Activated CD4-positive, alpha-beta memory T cell treated with anti-CD3 and anti-CD28 coated beads for 36 hours (primary cell): ENCODE results near the gene STIMATE. TPM values are rescaled to one million over a fixed set of nuclear protein-coding genes. Genes with fewer than 3 reads are reported as not detected.

Experiments used
- CTCF ChIA-PET: fragments of 350-600 bp; sonication (Branson Sonifier 250); formaldehyde crosslinking; loops from one replicate; lab custom pipeline; 2021; ENCODE audit warnings: antibody characterized with exemption, inconsistent platforms; lab: Charles Lee
- POLR2A ChIA-PET: fragments of 350-600 bp; sonication (Branson Sonifier 250); formaldehyde crosslinking; loops from one replicate; lab custom pipeline; 2021; ENCODE audit warnings: antibody characterized with exemption; lab: Charles Lee
- DNase-seq: peaks from one replicate; pipeline ENCODE4 v3.0.0-alpha.2; 2020
- H3K27ac Mint-ChIP-seq: one replicate; pipeline ENCODE4 v1.8.0; 2021; ENCODE audit warnings: mixed read lengths
- H3K27me3 Mint-ChIP-seq: one replicate; pipeline ENCODE4 v1.8.0; 2021; ENCODE audit warnings: mixed read lengths
- H3K36me3 Mint-ChIP-seq: one replicate; pipeline ENCODE4 v1.8.0; 2021; ENCODE audit warnings: mixed read lengths
- H3K4me1 Mint-ChIP-seq: one replicate; pipeline ENCODE4 v1.8.0; 2021; ENCODE audit warnings: low read depth, mixed read lengths
- H3K4me3 Mint-ChIP-seq: one replicate; pipeline ENCODE4 v1.8.0; 2021; ENCODE audit warnings: mild to moderate bottlenecking, mixed read lengths
- H3K9me3 Mint-ChIP-seq: one replicate; pipeline ENCODE4 v1.8.0; 2021; ENCODE audit warnings: mixed read lengths
- intact Hi-C: fragments of 100-400 bp; cut with micrococcal nuclease; formaldehyde crosslinking; loops from one replicate; pipeline ENCODE4 v1.15.1; 2023
- total RNA-seq, 2 experiments: library from RNA; stranded (reverse); gene quantifications; one replicate each; pipeline ENCODE4 v1.2.3, GENCODE V29; 2021

Gene STIMATE
- total RNA-seq, 2 experiments from 2014 or later: 13.0 to 18.3 TPM

DNA sequence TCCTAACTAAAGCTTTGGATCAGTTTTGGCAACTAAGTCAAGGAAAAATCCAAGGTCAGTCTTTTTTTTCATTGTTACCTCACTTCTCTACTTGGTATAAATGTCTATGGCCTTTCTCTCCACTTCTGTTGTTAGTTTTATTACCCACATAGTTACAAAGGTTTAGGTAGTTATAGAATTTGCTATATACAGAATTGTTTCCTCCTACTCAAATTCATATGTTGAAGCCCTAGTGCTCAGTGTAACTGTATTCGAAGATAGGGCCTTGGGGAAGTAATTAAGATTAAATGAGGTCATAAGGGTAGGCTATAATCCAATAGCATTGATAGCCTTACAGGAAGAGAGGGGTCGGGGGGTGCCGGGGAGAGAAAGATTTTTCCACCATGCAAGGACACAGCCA is 19.7 kb upstream of the STIMATE start:
- intact Hi-C loops: no loop called here
- CTCF ChIA-PET: interaction anchor here (0.9 kb wide), 1 partner anchor 9 kb away, joined by 3 read pairs; no protein-coding TSS in a partner anchor
- Mint-ChIP-seq H3K9me3 (no peaks in the 10 kb centered on the region), H3K27me3 (no peaks in the 10 kb centered on the region), H3K4me1 (peaks cover 6% of the 10 kb centered on the region), H3K36me3 (peaks cover 26% of the 10 kb centered on the region), H3K4me3 (no peak overlapping the region), H3K27ac (no peak overlapping the region)
- POLR2A ChIA-PET: no interaction called here
- no peak for DNase-seq

DNA sequence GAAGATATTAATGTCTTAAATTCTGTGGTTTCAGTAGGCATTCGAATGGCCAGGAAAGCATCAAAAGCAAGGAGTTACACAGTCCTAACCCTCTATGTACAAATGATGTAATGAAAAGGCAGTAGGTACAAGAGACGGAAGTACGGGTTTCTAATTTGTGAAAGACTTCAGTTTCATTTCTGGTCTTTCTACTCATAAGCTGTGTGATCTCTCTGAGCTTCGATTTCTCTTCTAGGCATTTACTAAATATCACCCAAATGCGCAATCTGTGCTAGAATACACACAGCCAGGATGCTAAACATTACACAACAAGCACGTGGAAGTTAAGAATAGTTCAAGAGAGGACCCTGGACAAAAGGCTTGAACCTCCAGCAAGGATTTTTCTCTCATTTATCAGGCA is 17.9 kb upstream of the STIMATE start:
- H3K9me3 Mint-ChIP-seq: no peaks in the 10 kb centered on the region
- no peak overlapping the region for H3K27ac Mint-ChIP-seq
- no peak overlapping the region for H3K4me3 Mint-ChIP-seq
- POLR2A ChIA-PET: no interaction called here
- no peak for DNase-seq
- intact Hi-C loops: no loop called here
- H3K27me3 Mint-ChIP-seq: no peaks in the 10 kb centered on the region
- H3K36me3 Mint-ChIP-seq: peaks cover 23% of the 10 kb centered on the region
- H3K4me1 Mint-ChIP-seq: peaks cover 4% of the 10 kb centered on the region
- CTCF ChIA-PET: interaction anchor here (1.1 kb wide), 1 partner anchor 8 kb away, joined by 3 read pairs; no protein-coding TSS in a partner anchor

DNA sequence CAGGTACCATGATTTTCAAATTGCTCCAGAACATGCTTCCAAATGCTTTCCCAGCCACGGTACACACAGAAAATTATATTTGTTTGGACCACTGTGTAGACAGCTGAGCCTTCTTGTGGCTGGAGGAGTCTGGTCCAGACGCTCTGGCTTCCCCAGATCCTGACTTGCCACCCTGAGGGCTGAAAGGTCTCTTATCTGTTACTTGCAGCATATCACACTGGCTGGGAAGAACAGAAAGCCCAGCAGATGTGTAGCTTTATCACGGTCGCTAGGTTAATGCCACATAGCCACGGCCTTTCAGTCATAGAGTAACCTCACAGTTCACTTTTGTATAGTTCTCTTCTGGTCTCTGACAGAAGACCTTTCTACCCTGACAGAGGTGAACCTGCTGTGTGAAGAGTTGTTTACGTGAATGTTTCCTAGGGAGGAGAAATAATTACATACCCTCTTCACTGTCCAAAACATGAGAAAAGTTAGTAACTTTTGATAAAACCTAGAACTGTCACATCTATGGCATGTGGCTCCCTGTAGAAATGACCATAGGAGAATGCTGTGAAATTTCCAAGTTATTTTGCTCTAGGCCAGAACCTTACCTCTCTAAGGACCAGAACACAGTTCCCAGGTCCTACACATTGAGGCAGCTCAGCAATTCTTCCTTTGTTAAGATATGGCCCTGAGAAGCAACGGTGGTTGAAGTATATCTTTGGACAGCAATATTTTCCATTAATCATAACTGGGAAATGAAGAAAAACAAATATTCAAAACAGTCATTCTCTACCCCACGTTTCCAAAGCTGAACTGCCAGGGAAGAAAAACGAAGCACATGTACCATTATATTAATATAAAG is 15.8 kb upstream of the STIMATE start:
- peaks cover 4% of the 10 kb centered on the region for H3K4me1 Mint-ChIP-seq
- POLR2A ChIA-PET: no interaction called here
- peaks cover 19% of the 10 kb centered on the region for H3K36me3 Mint-ChIP-seq
- H3K27me3 Mint-ChIP-seq: no peaks in the 10 kb centered on the region
- no peak overlapping the region for H3K27ac Mint-ChIP-seq
- intact Hi-C loops: no loop called here
- H3K9me3 Mint-ChIP-seq: no peaks in the 10 kb centered on the region
- CTCF ChIA-PET: interaction anchor here (0.8 to 1.2 kb wide), 2 partner anchors 22 to 67 kb away, joined by 3 to 4 read pairs; no protein-coding TSS in a partner anchor
- H3K4me3 Mint-ChIP-seq: no peak overlapping the region
- no peak for DNase-seq

DNA sequence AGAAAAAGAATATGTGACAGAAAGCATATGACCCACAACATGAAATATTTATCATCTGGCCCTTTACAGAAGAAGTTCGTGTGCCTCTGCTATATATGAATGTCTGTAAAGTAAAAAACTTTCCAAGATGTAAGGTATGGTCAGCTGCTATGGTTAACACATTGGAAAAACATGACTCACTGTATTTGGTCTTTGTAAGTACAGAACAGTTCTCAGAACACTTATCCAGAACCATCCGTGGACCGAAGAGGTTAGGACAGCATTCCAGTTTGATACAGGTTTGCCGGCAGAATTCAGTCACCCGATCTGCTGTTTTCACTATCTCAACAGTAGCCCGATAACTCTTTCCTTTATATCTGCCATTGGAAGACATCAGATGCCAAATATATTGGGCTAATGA is 13.5 kb upstream of the STIMATE start:
- no peaks in the 10 kb centered on the region for H3K27me3 Mint-ChIP-seq
- H3K4me1 Mint-ChIP-seq: peaks cover 4% of the 10 kb centered on the region
- ChIA-PET POLR2A (no interaction called here), CTCF (no interaction called here)
- no peaks in the 10 kb centered on the region for H3K9me3 Mint-ChIP-seq
- DNase-seq: no peak
- H3K36me3 Mint-ChIP-seq: peaks cover 25% of the 10 kb centered on the region
- no peak overlapping the region for H3K27ac Mint-ChIP-seq
- H3K4me3 Mint-ChIP-seq: no peak overlapping the region
- intact Hi-C loops: no loop called here

DNA sequence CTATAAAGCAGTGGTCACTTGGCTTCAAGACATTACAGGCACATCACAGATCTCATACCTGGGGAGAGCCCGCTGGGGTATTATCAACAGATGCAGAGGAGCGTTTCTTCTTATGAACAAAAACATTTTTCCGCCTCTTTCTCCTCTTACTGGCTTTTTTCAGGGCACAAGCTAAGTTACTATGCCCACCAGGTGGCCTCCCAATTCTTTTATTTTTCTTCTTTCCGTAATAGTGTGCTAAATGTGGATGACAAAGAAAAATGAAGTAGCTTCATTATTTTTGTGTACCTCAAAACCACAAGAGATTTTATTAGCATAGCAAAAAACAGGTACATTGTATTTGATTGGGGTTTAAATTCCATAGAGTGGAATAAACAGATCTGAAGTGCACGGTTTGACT is 10.1 kb upstream of the STIMATE start:
- DNase-seq: no peak
- no peaks in the 10 kb centered on the region for H3K27me3 Mint-ChIP-seq
- no peak overlapping the region for H3K27ac Mint-ChIP-seq
- POLR2A ChIA-PET: no interaction called here
- CTCF ChIA-PET: interaction anchor here (0.7 to 1.5 kb wide), 5 partner anchors 8 to 139 kb away, joined by 3 read pairs; no protein-coding TSS in a partner anchor
- H3K9me3 Mint-ChIP-seq: no peaks in the 10 kb centered on the region
- no peak overlapping the region for H3K4me3 Mint-ChIP-seq
- peaks cover 23% of the 10 kb centered on the region for H3K36me3 Mint-ChIP-seq
- no peaks in the 10 kb centered on the region for H3K4me1 Mint-ChIP-seq
- intact Hi-C loops: no loop called here

DNA sequence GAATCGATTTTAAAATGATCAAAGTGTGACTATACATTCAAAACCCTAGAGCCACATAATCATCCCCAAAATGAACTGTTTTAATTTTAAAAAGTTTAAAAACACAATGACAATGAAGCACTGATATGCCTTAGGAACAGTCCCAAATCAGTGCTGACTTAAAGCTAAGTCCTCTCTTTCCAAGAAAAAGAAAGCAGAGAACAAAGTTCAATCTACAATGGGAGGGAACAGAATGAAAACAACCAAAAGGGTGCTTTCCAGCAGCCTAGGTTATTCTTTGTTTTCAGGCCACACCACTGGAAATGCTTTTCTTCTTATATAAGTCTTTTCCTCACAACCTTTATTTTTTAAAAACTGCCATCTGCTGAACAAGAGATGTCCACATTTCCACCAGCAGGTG is 7.2 kb upstream of the STIMATE start:
- CTCF ChIA-PET: interaction anchor here (0.7 to 1.0 kb wide), 2 partner anchors 29 to 30 kb away, joined by 5 read pairs; no protein-coding TSS in a partner anchor
- Mint-ChIP-seq H3K36me3 (peaks cover 18% of the 10 kb centered on the region), H3K27ac (no peak overlapping the region), H3K9me3 (no peaks in the 10 kb centered on the region), H3K4me3 (no peak overlapping the region), H3K4me1 (no peaks in the 10 kb centered on the region), H3K27me3 (no peaks in the 10 kb centered on the region)
- no peak for DNase-seq
- POLR2A ChIA-PET: interaction anchor here (0.9 kb wide), 1 partner anchor 115 kb away, joined by 3 read pairs; no protein-coding TSS in a partner anchor
- intact Hi-C loops: no loop called here

DNA sequence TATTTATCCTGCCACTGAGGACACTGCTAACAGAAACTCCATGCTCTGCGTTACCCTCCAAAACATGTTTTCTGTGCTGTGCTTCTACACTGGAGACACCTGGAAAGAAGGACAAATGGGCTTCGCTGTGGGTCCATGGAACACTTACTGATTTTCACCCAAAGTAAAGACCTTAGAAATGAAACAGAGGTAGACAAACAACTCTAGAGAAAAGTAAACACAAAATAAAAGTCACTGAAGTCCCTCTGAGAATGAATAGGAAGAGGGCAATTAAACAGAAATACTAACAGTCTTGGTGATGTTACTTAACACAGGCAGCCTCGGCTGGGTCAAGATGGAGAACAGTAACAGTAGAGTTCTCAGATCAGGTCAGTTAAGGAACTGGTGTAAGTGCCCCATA is 6.7 kb upstream of the STIMATE start:
- Mint-ChIP-seq H3K27ac (no peak overlapping the region), H3K36me3 (peaks cover 18% of the 10 kb centered on the region), H3K4me3 (no peak overlapping the region), H3K27me3 (no peaks in the 10 kb centered on the region), H3K9me3 (no peaks in the 10 kb centered on the region), H3K4me1 (no peaks in the 10 kb centered on the region)
- DNase-seq: no peak
- ChIA-PET CTCF (interaction anchor here (0.6 to 1.0 kb wide), 2 partner anchors 30 to 350 kb away, joined by 3 to 5 read pairs; no protein-coding TSS in a partner anchor), POLR2A (no interaction called here)
- intact Hi-C loops: no loop called here

DNA sequence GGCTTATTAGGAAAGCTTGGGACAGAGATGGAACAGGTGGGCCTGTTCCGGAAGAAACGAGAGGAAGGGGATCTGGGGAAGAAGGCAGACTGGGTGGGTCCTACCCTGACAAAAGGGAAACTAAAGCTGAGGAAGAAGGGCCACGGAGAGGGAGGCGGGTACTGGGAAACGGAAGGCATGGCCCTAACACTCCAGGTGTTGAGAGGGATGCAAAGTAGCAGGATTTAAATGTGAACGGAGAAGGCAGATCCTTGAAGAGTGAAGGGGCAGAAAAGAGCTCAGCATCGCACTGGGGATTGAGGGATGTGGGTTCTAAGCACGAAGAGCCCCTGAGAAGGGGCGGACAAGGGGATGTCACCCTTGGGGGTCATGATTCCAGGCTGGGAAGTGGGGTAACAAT is 735 bp downstream of the STIMATE start:
- H3K4me1 Mint-ChIP-seq: peaks cover 57% of the 10 kb centered on the region
- intact Hi-C loops: loop anchor here (2.0 to 10.0 kb wide), 4 partner anchors 148 to 362 kb away; partner anchors contain the start of genes NT5DC2, TKT and UQCC5
- no peak for DNase-seq
- no peaks in the 10 kb centered on the region for H3K36me3 Mint-ChIP-seq
- peak overlapping the region; percentile 89 for H3K4me3 Mint-ChIP-seq
- peak overlapping the region; percentile 61 for H3K27ac Mint-ChIP-seq
- POLR2A ChIA-PET: interaction anchor here (1.0 to 2.1 kb wide), 2 partner anchors 87 to 149 kb away, joined by 3 to 11 read pairs; partner anchors contain the start of gene SFMBT1
- no peaks in the 10 kb centered on the region for H3K9me3 Mint-ChIP-seq
- H3K27me3 Mint-ChIP-seq: no peaks in the 10 kb centered on the region
- CTCF ChIA-PET: interaction anchor here (1.3 to 2.0 kb wide), 2 partner anchors 38 to 46 kb away, joined by 4 read pairs; no protein-coding TSS in a partner anchor

DNA sequence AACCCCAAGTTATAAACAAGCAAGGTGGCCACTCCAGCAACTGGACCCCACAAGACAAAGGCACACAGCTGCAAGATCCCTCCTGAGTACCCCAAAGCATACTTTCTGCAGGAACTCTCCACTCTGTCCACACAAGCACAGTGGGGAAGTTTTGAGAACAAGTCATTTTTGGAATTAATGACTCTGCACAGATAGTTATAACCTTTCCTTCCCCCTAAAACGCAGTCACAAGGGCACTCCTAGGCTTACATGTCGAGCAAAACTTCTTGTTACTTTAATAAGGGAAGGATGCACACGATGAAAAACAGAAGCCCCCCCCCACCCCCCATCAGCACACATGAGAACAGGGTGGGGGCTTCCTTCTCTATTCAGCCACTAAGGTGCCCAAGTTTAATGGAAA is 1.2 kb downstream of the STIMATE start:
- Mint-ChIP-seq H3K4me1 (peaks cover 61% of the 10 kb centered on the region), H3K36me3 (no peaks in the 10 kb centered on the region), H3K4me3 (peak overlapping the region; percentile 89), H3K27me3 (no peaks in the 10 kb centered on the region), H3K27ac (peak overlapping the region; percentile 76), H3K9me3 (no peaks in the 10 kb centered on the region)
- ChIA-PET CTCF (interaction anchor here (2.0 to 4.8 kb wide), 3 partner anchors 16 to 177 kb away, joined by 4 to 46 read pairs (median 6); no protein-coding TSS in a partner anchor), POLR2A (interaction anchor here (1.0 to 2.1 kb wide), 3 partner anchors 16 to 150 kb away, joined by 3 to 11 read pairs (median 4); partner anchors contain the start of gene SFMBT1)
- intact Hi-C loops: loop anchor here (2.0 to 10.0 kb wide), 4 partner anchors 149 to 361 kb away; partner anchors contain the start of genes NT5DC2, TKT and UQCC5
- DNase-seq: no peak

DNA sequence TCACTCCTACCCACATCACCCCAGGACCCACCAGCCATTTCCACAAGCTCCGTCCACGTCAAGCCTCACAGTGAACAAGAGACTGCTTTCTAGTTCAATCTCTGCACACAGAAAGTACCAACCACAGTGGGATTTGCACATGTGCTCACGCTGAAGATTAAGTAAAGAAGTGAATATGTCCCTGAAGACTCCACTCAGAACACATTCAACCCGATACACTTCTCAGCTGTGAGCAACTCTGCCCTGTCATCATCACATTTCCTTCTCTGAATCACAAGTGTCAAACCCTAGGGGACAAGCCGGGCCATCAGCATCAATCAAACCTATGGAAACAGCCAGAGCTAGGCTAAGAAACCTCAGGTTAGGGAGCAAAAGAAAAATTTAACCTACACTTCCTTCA is 1.9 kb downstream of the STIMATE start:
- ChIA-PET POLR2A (interaction anchor here (1.2 to 1.3 kb wide), 2 partner anchors 16 to 148 kb away, joined by 4 to 5 read pairs; no protein-coding TSS in a partner anchor), CTCF (interaction anchor here (2.0 to 4.8 kb wide), 3 partner anchors 15 to 178 kb away, joined by 4 to 46 read pairs (median 6); no protein-coding TSS in a partner anchor)
- Mint-ChIP-seq H3K36me3 (no peaks in the 10 kb centered on the region), H3K27me3 (no peaks in the 10 kb centered on the region), H3K27ac (peak overlapping the region; percentile 76), H3K9me3 (no peaks in the 10 kb centered on the region), H3K4me1 (peaks cover 69% of the 10 kb centered on the region), H3K4me3 (peak overlapping the region; percentile 89)
- intact Hi-C loops: loop anchor here (1.0 to 10.0 kb wide), 5 partner anchors 45 to 361 kb away; partner anchors contain the start of genes NT5DC2, TKT and UQCC5
- DNase-seq: peak; percentile 76

DNA sequence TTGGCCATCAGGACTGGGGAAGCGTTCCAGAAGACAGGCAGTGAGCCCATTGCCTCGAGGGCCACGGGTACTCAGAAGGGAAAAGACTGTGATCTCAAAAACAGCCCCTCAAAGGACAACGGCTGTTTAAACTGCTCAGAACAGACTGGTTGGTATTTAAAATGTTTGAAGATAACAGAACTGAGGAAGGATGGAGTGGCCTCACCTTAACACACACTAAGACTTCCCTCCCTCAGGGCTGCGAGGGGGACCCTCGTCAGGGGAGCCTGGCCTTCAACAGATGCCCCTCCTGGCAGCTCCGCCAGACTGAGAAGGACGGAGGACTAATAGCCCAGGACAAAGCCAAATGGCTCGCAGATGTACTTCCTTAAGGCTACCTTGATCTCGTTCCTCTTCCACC is 2.6 kb downstream of the STIMATE start:
- no peak for DNase-seq
- H3K27ac Mint-ChIP-seq: peak overlapping the region; percentile 76
- H3K27me3 Mint-ChIP-seq: no peaks in the 10 kb centered on the region
- H3K36me3 Mint-ChIP-seq: no peaks in the 10 kb centered on the region
- no peaks in the 10 kb centered on the region for H3K9me3 Mint-ChIP-seq
- peaks cover 75% of the 10 kb centered on the region for H3K4me1 Mint-ChIP-seq
- no peak overlapping the region for H3K4me3 Mint-ChIP-seq
- intact Hi-C loops: loop anchor here (1.0 to 10.0 kb wide), 5 partner anchors 44 to 360 kb away; partner anchors contain the start of genes NT5DC2, TKT and UQCC5
- CTCF ChIA-PET: interaction anchor here (2.0 to 4.8 kb wide), 3 partner anchors 14 to 178 kb away, joined by 6 to 46 read pairs (median 10); no protein-coding TSS in a partner anchor
- POLR2A ChIA-PET: interaction anchor here (1.2 to 1.3 kb wide), 2 partner anchors 15 to 149 kb away, joined by 4 to 5 read pairs; no protein-coding TSS in a partner anchor
